Activated T-cell treated with anti-CD3 and anti-CD28 coated beads for 48 hours (primary cell): ENCODE data around the gene CAMTA1.
"Not testable (repeated sequence)": the region's sequence is repeated elsewhere in the genome, so short reads cannot be mapped to it uniquely, and the experiment has no call there.

ENCODE experiments used
- DNase-seq: peaks from one replicate; pipeline ENCODE4 v3.0.0-alpha.2; 2020; ENCODE audit warnings: low read depth

CAMTA1 gene

GRCh38 chr1:7108251-7108650, 323.0 kb downstream of the CAMTA1 start:
- no peak for DNase-seq

DNA sequence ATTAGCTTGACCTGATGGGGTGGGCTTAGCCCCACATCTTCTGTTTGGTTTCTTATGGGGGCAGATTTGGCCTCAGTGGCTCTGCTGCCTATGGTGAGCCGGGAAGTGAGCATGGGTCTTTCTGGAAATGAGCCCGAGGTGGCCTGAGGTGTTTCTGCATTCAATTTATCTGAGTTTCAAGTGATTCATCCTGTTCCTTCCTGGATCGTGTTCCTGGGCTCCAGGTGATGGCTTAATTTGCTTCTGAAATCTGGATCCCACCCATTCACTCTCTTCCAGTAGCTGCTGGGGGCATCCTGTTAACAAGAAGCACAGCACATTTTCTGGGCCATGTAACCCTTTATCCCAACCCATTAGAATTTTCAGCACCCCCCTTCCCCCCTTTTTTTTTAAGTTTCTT, 324.6 kb downstream of the CAMTA1 start:
- no peak for DNase-seq

- DNase-seq: no peak
Observed at GRCh38 chr1:7110321-7110720, 325.1 kb downstream of the CAMTA1 start.

DNA sequence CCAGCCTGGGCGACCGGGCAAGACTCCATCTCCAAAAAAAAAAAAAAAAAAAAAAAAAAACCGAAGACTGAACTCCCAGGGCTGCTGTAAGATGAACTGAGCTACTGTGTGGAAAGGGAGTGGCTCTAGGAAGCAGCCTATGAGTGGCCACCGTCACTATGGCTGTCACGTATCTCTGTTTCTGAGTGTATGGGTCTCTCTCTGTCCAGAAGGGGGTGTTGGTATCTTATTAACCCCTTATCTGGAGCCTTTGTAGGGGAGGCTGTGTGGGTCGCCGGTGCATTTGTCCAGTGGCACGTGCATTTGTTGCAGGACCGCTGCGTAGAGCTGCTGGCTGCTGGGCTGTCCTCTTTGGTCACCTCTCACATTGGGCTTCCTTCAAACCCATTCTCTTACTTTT, 326.6 kb downstream of the CAMTA1 start:
- no peak for DNase-seq

DNA sequence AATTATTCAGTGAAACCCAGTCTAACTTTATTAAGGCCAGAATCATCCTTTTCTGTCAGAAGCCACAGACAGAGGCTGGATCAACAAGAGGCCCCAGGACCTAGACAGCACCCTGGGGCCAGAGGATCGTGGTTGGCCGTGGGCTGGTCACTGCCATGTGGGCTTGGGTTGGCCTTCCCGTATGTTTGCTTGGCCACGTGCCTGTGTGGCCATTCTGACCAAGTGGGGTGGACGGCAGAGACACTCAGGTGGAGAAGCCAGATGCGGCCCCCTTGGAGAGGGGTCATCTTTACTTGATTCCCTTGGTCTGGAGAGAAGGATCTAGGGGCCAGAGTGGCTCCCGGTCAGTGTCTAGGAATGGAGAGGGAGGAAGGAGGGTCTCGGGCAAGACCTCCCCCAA, 327.9 kb downstream of the CAMTA1 start:
- no peak for DNase-seq

GRCh38 chr1:7113822-7114221, 328.6 kb downstream of the CAMTA1 start:
- no peak for DNase-seq

GRCh38 chr1:7116001-7116400, 330.7 kb downstream of the CAMTA1 start:
- no peak for DNase-seq

DNA sequence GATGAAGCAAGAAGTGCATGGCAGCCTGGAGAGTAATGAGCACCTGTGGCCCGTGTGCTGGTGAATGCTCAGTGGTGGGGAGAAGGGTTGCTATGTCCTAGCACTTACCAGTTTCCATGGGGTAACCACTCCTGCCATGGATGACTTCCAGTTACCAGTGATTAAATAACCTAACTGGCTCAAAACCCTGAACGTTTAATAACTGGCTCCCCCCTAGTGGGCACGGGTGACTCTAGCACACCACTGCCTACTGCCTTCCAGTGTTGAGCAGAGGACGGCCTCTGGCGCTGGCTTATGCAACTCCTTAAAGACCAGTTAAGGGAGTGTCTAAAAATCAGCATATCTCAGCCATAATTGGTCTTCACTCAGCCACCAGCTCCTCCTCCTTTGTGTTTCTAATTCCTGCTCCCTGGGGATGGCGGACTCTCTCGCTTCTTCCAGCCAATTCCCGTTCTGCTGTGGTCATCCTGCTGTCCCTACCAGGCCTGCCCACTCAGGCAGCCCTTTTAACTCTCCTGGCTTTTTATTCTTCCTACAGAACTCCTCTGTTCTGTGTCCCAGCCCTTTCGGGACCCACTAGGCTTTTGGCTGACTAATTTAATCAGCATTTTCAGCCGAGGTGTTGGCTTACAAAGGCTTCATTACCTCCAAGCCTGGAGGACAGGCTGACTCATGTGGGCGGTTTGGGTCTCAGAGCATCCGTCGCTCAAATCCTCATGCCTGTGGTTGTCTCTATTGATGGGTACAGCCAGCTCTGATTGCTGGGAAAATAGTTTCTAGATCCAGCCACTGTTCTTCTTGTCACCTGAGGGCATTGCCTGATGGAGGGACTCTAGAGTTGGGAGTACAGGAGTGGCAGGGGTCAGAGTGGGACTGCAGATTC, 332.4 kb downstream of the CAMTA1 start:
- DNase-seq: no peak

GRCh38 chr1:7119156-7119555, 333.9 kb downstream of the CAMTA1 start:
- DNase-seq: no peak

GRCh38 chr1:7120863-7121621, 335.8 kb downstream of the CAMTA1 start:
- no peak for DNase-seq

DNA sequence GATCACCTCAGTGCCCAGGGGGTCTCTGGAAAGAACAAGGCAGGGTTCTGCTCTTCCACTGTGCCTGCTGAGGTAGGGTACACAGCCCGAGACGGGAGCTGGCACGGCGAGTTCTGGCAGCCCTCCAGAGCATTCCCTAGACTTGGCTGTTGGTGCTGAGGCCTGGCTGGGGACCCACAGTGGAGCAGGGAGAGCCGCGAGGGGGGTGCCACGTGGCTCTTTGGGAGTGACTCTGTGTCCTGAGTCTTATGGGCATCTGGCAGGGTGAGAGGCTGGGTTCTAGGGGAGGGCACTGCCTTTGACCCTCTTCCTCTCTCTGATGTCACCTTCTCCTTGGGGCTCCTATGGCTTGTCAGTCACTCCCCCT, 336.4 kb downstream of the CAMTA1 start:
- DNase-seq: no peak

DNA sequence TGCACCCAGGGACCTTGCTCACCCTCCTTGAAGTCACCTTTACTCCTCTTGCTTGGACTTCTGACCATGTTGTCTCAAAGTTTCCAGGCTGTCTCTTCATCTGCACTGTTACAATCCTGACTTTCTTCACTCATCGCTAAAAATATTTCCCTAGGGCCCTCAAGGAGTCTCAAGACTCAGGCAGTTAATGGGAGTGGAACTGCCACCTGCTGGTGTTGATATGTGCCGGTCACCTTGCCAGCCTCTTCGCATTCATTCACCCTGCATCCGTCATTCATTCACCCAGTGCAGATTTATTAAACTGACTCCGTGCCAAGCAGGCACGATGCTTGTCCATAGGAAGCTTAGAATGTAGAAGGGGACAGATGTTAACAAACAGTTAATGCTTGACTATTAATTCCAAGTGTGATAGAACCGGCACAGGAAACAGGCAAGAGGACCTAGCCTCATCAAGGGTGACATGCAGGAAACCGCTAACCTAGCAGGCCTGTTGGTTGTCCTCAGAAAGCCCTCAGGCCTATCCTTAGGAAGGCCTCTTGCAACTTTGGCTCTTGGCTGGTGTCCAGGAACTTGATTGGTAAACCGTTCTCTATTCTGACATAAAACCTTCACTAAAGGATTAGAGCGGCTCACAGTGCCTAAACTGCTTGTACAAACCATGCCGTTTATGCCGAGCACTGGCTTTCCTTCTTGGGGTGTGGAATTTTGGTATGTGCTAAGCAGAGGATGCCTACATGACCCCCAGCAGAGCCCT, 342.2 kb downstream of the CAMTA1 start:
- no peak for DNase-seq

DNA sequence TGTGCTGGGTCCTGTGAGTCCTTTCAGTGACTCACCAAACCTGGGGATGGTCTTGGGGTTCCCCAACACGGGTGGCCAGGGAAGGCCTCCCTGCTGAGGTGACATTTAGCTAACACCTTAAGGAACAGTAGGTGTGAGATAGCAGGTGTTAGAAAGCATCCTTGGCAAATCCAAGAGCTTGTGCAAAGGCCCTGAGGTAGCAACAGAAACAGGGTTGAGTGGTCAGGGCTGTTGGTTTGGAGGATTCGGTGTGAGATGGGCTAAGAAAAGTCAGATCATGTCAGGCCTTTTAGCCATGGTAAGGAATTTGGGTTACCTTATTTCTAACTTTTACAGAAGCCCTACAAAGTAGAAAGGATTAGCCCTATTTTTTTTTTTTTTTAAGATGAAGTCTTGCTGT, 343.0 kb downstream of the CAMTA1 start:
- no peak for DNase-seq

DNA sequence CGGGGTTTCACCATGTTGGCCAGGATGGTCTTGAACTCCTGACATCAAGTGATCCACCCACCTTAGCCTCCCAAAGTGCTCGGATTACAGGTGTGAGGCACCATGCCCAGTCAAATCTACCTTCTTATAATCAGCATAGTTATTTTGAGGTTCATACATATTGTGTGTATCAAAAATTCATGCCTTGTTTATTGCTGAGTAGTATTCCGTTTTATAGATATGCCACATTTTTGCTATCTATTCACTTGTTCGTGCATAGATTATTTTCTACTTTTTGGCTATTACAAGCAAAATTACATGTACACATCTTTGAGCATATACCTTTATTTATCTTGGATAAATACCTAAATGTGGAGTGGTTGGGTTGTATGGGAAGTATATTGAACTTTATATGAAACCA, 344.9 kb downstream of the CAMTA1 start:
- no peak for DNase-seq

DNA sequence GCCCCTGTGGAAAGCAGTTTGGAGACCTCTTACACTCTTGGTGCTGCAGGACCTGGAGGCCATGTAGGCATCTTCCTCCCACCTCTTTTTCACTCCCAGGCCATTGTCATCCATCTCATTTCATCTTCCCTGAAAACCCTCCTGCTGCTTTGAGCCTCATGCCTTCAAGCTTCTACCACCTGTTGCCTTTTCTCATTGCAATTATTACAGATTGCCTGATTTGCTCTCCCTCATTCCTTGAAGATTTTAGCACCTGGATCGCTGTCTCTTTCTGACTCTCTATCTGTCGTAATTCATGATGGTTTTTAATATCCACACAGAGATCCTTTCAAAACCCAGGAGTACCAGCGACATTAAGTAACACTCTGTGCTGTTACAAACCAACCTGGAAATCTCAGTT, 350.2 kb downstream of the CAMTA1 start:
- no peak for DNase-seq

DNA sequence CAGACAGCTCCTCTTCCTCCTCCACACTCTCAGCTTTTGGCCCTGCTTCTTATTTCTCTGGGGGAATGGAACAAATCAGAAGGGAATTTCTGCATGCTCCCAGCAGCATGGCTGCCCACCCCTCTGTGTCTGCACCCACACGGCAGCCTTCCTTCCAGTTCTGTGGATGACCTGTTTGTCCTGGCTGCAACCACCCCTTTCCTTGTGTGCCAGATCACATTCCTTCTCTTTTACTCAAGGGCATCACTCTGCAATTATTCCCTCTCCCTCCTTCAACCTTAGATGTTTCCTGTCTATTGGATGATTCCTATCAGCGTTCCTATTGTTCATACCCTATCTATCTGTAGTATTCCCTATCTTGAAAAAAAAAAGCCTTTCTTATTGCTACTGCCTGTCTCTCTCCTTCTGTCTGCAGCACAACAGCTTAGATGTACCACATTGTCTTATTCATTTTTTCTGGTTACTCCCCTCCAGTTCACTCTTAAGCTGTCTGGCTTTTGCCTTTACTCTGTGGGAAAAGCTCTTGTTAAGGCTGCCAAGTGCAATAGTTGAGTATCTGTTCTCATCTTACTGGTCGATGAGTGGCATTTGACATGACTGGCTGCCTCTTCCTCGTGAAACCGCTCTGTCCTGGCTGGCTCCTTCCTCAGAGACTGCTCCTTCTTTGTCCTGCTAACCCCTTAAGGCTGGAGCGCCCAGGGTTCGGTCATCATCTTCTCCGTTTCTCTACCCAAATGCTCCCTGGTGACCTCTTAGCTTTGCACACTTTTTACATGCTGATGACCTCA, 351.1 kb downstream of the CAMTA1 start:
- no peak for DNase-seq

- DNase-seq: no peak
Observed at GRCh38 chr1:7140251-7140650, 355.0 kb downstream of the CAMTA1 start.

DNA sequence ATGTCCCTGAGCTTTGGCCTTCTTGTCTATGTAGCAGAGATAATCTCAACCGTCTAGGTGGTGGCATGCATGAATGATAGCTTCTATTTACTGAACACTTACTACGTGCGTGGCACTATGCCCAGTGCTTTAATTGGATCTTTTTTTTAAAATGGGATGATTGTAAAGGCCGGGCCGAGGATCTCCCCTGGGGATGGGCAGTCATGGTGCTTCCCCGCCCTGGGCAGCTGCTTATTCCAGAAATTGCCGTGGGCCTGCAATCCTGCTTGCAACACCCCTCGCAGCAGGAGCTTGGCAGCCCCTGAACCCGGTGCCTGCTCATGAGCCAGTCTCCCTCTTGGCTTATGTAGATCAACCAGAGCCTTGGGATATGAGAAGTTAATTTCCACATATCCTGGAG, 360.7 kb downstream of the CAMTA1 start:
- no peak for DNase-seq

DNA sequence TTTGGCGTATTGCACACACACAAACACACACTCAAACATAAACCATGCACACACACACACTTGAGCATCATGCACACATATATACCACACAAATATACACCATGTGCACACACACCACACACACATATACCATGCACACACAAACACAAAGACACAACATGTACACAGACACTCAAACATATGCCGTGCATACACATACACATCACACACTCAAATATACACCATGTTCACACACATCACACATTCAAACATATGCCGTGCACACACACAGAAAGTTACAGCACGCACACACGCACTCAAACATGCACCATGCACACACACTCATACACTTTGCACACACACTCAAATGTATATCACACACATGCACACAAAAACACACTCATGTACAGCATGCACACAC, 361.5 kb downstream of the CAMTA1 start:
- DNase-seq: no peak

DNA sequence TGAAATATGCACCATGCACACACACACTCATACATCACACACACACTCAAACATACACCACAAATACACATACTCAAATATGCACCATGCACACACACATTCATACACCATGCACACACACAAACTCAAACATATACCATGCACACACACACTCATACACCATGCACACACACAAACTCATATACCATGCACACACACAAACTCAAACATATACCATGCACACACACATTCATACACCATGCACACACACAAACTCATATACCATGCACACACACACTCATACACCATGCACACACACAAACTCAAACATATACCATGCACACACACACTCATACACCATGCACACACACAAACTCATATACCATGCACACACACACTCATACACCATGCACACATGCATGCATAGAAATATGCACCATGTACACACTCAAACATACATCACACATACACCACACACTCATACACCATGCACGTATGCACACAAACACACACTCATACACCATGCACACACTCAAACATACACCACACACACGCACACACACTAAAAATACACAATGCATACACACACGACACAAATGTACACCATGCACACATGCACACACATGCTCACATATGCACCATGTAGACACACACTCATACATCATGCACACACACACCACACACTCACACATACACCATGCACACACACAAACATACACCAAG, 362.5 kb downstream of the CAMTA1 start:
- DNase-seq: not testable (repeated sequence)

DNA sequence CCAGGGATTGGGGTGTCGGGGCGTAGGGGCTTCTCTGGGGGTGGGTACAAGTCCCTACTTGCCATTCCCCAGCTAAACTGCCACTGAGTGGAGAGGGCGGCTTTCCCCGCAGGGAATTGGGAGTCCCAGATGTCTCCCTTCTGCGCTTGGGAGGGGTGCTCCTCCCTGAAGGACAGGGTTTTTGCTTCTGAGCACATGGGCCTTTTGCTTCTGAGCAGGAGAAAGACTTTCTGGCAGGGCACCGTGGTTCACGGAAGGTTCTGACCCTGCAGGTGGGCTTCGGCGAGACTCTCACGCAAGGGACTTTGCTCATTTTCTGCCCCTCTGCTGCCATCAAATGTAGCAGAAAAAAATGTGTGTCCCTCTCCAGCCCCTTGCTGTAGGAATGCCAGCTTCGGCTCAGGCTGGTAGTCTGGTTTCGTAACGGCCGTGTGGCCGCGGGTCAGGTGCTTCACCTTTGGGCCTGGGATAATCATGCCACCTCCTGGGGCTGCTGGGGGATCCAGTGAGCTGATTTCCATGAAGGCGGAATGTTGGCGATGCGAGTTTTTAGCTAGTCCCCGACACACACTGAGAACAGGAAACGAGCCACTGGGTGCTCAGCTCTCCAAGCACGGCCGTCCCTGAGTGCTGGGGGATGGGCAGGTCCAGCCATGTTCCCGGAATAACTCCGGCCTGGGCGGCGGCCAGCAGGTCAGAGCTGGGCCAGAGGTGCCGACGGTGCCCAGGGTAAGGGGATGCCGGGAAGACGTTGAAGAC, 364.0 kb downstream of the CAMTA1 start:
- no peak for DNase-seq
